HS-5 (cell line): ENCODE data around the gene CAMK2D.
A peak's percentile ranks its signal among the peaks of the same experiment; 100 is the strongest.

Experiments
- DNase-seq: peaks from one replicate; pipeline ENCODE4 v3.0.0-alpha.2; 2012; ENCODE audit warnings: low read depth

CAMK2D gene

DNA sequence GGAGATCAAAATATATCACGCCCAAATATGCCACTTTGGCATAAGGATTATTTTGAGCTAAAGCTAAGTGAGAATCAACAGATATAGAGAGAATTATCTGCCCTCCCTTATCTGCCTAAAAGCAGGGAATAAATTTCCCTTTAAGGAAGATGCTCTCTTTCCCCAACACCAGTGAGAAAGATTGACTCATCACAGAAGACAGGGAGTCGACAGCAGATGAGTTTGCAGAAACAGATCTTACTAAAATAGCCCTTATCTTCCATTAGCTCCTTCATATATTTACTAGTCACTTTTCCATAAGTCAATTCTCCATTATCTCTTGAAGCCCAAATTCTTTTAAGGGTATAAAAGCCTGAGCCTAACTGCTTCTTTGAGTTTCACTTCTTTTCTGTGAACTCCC, 156.6 kb downstream of the CAMK2D start:
- DNase-seq: no peak

DNA sequence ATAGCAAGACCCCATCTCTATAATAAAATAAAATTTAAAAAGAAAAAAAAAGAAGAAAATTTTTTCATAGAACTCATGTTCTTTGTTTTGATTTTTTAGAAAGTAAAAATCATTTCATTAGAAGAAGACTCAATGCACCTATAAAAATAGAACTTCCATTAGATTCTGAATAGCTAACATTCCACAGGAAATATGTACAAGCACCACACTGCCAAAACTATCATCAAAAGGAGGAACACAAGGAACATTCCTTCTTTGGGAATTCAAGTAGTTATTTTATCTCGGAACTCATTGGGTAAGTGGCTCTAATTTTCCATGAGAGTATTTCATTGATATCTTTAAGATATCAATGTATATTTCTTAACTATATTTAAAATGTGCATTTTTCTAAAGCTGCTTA, 157.6 kb downstream of the CAMK2D start:
- no peak for DNase-seq

DNA sequence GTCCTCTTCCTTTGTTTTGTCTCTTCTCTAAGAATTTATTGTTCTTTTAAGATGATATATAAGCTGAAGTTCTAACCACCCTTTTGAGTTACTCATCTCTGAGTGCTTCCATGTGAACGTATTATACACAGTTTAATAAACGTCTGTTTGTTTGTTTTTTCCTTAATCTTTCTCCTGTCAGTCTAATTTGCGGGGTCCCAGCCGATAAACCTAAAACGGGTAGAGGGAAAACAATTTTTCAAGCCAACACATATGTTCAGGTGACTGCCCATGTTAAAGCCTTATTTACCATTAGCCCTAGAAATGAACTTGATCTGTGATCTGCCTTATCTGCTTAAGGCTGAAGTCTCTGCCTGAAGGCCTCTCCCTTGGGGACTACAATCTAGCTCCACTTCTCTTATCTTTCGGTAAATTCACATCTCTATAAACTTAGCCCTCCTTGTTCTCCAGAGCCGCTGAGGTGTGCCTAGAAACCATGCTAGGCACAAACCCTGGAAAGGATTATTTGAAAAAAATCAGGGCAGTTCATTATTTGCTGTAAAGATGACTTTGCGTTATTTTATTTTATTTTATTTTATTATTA, 158.8 kb downstream of the CAMK2D start:
- DNase-seq: no peak

DNA sequence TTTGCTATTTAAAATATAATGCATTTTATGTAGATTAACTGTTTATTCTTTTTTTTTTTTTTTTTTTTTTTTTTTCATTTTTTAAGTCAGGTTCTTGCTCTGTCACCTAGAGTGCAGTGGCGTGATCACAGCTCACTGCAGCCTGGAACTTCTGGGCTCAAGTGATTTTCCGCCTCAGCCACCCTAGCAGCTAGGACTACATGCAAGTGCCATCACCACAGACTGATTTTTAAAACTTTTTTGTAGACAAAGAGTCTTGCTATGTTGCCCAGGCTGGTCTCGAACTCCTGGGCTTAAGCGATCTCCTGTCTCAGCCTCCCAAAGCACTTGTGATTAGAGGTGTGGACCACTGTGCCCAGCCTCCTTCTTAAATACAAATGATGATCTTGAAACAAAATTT, 159.9 kb downstream of the CAMK2D start:
- DNase-seq: no peak

DNA sequence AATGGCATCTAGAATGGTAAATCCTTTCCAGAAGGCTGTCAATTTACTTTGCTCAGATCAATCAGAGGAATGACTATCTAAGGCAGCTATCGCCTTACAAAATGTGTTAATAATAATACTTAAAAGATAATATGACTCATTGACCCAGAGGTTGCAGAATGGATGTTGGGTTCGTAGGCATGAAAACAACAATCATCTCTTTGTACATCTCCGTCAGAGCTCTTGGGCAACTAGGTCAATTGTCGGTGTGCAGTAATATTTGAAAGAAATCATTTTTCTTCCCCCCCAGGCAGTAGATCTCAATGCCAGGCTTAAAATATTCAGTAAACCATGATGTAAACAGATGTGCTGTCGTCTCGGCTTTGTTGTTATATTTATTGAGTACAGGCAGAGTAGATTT, 165.1 kb downstream of the CAMK2D start:
- DNase-seq: no peak

DNA sequence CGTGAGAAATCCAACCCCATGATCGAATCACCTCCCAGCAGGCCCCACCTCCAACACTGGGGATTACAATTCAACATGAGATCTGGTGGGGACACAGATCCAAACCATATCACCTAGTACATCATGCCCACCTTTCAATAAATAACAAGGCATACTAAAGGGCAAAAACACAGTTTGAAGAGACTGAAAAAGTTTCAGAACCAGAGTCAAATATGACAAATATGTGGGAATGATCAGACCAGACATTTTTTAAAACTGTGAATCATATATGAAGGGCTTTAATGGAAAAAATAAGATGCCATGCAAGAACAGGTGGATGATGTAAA, 167.3 kb downstream of the CAMK2D start:
- no peak for DNase-seq

DNA sequence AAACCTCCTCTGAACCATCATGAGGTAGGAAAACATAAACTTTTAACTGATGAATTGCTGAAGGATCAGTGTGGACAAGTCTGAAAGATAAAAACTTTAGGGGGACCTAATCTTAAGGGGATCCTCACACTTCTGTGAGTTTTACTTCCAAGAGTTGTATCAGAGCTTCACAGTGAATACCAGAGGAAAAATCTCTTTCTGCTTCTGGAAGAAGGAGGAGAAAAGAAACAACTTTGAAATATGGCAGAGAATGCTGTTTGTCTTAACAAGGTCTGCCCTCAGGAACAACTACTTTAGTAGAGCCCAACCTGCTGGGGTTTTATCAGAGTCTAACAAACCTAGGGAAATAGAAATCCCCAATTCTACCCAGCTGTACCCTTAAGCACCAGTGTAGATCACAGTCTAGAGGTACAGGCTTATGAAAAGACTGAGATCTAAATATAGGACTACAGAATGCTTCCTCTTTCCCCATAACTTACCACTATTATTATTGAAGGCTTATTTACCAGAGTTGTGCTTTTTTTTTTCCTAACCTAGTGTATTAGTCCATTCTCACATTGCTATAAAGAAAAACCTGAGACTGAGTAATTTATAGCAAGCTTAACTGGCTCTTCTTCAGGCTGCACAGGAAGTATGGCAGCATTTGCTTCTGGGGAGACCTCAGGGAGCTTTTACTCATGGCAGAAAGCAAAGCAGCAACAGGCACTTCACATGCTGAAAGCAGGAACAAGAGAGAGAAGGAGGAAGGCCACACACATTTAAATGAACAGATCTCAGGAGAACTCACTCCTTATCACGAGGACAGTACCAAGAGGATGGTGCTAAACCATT, 167.9 kb downstream of the CAMK2D start:
- no peak for DNase-seq

DNA sequence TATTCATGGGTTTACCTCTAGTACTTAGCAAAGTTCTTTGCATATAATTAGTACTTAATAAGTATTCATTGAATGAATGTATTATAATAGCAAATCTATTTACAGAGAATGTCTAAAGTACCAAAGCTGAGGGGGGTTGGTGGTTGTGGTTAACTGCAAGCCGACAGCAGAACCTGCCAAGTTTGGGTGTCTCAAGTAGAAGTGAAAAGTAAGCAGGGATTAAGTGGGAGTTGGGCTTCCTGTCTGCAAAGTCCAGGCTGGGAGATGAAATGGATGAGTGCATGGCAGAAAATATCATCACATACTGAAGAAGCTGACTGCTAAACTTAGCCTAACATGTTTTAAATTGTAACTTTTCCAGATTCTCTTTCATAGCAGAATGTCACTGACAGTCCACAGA, 169.6 kb downstream of the CAMK2D start:
- DNase-seq: no peak

DNA sequence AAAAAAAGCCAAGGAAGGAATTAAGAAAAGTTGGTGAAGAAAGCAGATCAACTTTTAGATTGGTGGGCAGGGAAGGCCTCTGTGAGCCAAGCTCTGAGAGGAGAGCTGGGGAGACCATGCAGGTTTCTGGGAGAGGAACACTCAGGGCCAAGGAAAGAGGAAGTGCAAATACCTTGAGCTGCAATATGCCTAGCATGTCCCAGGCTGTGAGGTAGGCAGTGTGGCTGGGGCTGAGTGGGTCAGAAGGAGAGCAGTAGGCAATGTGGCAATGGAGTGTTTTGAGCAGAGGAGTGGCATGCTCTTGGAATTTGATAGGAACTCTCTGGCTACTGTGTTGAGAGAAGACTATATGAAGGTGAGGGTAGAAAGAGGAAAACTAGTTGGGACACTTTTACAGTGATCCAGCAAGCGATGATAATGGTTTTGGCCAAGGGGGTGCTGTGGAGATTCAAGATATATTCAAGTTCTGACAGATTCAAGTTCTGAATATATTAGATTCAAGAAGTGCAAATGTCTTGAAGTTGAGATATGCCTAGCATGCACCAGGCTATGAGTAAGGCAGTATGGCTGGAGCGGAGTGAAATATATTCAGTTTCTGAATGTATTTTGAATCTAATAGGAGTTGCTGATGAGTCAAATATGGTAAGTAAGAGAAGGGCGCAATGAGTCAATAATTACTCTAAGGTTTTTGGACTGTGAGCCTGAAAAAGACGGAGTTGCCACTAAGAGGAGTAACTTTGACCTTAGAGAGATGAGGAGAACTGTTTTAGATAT, 172.5 kb downstream of the CAMK2D start:
- DNase-seq: no peak

DNA sequence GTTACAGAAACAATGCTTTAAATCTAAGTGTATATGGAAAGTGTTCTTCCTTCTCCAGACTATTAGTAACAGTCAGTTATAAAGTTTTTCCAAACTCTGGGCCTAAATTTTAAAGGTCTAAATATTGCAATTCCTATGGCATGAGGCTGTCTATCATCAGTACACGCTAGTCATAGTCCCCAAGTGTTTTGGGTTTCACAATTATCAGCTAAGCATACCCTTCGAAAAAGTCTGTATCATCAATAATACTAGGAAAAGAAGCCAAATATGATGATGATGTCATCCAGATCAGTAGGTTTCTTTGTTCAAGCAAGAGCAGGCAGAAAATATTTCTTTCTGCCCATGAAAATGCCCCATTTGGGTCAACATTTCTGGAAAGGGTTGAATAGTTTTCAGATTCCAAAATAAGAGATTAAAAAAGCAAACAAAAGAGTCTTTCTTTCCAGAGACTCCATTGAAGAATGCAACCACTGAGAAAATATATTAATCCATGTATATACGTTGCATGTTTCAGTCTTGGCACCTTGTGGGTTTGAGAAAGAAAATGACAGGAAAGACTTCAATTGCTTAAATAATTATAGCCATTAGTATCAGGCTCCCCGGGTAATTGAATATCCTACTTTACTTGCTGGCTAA, 173.8 kb downstream of the CAMK2D start:
- DNase-seq: no peak

DNA sequence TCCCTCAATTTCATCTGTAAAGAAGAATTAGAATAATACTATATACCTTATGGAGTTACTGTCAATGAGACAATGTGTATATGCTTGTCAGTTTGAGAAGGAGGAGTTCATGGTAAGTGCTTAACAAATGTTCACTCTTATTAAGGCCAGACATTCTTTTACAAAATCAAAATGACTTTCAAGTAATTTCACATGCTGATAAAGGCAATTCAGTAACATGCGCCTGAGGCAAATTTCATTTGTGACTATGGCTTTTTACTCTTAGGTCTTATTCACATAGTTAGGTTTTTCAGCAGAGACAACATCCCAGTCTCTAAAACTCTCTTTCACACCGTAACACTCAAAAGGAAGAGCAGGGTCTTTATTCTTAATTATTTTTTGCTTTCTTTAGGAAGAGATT, 174.4 kb downstream of the CAMK2D start:
- DNase-seq: no peak

DNA sequence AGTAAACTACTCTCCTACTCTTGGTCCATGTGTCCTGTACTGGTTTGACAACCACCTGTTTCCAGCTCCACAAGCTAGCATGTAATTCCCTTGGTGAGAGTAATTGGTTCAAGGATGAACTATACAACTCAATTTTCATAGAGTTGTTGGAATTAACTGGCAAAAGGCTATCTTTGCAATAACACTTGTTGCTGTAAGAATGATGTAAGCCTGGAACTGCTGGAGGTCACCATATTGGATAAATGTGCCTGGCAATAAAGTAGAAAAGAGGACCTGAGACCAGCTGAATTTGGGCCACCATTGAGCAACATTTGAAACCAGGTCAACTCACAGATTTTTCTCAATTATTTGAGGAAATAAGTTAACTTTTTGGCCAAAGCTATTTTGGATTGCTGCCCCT, 175.5 kb downstream of the CAMK2D start:
- DNase-seq: no peak

DNA sequence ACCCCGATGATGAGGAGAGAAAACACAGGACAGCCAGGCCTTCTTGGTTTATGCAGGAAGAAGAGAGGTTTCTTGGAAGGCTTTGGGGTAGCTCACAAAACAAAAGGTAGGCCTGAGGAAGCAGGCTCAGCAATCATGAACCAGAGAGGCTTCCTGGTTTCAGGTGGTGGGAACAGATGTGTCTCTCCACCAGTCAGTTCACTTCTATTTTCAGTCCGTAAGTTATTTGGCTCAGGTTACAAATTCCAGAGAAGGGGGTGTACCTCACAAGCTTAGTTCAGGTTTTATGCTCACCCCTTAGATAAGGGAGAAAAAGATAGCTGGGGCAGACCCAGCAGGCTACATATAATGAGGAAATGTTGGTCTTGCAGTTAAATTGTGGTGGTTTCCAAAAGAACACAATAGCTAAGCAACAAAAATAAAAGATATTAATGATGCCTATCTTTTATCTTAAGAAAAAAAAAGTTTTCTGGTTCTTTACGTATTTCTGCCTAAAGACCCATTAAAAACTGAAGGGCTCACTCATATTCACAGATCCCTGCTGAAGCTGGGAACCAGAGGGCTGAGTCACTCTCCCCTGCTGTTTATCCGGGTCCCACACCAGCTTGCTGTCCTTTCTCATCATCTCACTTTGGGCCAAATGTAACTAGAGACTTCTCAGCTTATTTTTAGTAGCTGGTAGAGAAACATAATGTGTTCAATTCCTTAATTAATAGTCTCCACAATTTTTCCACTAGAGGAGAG, 177.0 kb downstream of the CAMK2D start:
- DNase-seq: no peak

DNA sequence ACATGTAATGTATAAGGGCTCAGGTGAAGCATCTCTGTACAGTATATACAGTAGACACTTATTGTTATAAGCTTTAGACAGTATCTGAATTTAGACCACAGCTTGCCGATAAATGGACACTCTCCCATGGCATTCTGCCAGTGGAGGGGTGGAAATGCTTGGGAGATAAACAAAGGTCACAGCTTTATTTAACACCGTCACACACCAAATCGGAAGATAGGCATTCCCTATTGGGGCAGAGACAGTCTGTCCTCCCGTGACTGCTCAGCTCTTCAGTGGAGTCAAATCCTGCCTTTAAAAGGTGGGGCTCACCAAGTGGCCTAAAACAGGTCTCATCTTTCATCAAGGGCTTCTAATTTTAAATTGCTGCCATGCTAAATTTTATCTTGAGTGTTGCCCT, 178.8 kb downstream of the CAMK2D start:
- DNase-seq: no peak

DNA sequence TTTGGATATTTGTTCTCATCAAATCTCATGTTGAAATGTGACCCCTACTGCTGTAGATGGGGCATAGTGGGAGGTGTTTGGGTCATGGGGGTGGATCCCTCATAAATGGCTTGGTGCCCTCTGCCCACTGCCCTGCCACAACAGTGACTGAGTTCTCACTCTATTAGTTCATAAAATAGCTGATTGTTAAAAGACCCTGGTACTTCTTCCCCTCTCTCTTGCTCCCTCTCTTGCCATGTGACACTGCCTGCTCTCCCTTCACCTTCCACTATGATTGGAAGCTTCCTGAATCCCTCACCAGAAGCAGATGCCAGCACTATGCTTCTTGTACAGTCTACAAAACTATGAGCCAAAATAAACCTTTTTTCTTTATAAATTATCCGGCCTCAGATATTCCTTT, 182.2 kb downstream of the CAMK2D start:
- no peak for DNase-seq

DNA sequence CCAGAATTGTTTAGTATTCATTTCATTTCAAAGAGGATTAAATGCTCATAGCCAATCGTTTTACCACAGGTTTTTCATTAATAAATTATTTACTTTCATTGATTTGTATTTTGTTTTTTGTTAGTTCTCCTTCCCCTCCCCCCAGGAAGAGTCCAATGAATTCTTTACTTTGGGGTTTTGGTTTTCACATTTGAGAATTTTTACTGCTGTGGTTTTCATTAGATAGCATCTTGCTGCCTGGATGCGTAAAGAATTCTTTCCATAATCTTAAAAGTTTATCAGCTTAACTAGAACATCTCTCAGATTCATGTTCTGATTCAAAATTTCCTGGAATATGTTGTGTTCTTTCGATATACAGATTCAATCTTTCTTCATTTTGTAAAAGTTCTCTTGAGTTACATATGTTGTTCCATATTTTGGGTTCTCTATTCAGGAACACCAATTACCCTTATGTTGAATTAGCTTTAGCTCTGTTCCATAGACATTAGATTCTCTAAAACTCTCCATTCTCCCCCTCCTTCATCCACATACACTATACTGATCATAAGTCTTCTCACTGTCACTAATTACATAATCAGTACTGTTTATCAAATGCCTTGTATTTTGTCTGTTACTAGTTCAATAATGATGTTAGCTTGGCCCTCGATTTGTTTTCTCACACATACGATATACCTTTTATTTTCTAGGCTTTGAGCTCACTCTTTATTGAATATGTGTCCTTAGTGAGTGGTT, 184.4 kb downstream of the CAMK2D start:
- DNase-seq: no peak

DNA sequence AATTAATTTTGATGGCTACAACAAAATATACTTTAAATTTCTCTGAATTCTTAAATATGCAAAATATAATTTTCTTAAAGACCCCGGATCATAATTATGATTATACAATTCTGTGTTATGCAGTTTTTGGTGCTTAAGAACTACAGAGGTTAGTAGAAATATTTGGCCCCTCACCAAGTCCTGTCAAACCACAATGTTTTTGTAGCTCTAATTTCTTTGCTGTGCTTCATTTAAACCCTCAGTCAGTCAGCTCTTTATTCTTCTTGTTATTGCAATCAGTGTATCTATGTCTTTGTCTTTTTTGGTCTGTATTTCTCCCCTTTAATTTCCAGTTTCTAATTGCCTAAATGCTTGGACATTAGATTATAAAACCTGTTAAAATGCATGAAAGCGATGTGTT, 186.1 kb downstream of the CAMK2D start:
- DNase-seq: no peak

DNA sequence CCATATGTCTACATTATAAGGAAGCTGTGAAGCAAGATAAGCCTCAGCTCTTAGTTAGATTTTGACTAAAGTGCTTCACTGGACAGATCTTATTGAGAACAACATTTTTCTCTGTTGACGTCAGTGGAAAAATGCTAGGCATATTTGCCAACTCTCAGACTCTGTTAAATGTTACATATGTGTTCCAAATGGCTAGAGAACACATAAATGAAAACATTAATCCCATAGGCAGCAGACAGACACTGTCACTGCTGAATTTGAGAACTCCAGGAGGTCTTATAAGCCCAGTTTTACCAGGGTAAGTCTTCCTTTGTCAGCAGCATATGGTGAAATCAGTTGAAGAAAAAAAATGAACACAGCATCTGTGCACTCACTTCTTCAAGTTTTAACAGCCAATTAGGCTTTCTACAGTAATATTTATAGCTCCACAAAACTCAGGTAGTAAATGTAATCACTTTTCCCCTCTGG, 186.9 kb downstream of the CAMK2D start:
- DNase-seq: peak; percentile 37

DNA sequence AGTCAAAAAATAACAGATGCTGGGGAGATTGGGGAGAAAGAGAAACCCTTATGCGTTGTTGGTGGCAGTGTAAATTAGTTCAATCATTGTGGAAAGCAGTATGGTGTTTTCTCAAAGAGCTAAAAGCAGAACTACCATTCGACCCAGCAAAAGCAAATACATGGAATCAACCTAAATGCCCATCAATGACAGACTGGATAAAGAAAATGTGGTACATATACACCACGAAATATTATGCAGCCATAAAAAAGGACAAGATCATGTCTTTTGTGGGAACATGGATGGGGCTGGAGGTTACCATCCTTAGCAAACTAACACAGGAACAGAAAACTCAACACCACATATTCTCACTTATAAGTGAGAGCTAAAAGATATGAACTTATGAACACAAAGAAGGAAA, 188.9 kb downstream of the CAMK2D start:
- DNase-seq: no peak

DNA sequence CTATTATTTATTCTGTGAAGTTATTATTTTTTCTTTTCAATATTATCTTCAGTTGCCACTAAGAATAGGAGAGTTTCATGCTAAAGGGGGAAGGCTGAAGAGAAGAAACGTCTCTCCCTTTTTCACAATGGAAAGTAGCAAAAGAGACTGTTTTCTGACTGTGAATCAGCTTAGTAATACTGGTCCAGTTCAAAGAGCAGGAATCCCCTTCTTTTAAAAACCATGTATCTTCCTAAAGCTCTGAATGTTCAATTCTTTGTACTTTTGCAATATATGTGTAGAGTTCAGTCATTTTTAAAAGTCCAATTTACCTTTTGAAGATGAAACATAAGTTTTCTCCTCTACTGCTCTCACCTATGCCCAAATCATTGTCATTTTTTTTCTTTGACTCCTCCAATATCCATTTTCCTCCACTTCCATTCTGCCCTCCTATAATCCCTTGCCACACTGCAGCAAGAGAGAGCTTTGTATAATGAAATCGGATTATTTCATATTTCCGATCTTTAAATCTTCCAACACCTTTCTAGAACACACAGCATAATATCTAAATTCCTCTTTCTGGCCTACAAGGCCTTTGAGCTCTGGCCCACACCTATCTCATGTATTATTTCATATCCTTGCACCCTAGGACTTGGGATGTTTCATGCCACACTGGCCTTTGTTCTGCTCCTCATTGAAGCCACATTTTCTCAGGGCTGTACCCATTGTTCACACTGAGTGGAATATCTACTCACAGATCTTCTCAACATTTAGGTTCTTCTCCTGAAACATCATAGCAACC, 195.3 kb downstream of the CAMK2D start:
- DNase-seq: no peak

DNA sequence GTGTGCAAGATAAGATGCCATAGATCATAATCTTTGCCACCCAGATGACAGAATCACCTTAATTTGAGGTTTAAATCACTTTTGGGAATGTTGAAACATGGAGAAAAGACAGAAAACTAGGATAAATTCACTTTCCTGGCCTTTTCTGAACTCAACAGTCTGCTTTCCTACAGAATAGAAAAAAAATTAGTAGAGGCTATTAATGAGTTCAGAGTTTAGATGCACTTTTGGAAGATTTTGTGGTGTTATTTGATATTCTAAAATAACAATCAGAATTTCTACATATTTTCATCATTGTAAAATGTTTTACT, 195.9 kb downstream of the CAMK2D start:
- DNase-seq: no peak
